ENCODE data around the gene MCAM.

DNA sequence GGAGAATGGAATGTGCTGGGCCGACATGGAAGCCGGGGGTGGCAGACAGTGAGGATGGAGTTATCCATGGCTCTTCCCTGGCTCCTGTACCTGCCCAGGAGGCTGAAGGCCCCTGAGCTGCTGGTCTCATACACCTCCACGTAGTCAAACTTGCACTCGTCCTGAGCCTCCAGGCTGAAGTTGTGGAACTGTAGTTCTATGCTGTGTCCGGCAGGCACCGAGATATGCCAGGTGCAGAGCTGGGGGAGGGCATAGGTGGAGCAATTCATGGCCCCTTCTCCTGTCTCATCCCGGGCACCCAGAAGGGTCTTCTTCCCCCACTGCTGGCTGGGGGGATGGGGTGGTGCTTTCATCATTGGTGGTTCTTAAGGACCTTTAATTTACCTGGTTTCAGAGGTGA lies 26.8 kb upstream of the MCAM start:
- TF ChIP-seq GATA2 (IDR thresholded peaks at IDR 0.05; ENCODE audit: low read depth, low read length) (no peak), GATA3 (IDR thresholded peaks at IDR 0.05; ENCODE audit: low read depth, low read length) (no peak)

Measured in SH-SY5Y (cell line).